Smooth muscle cell (in vitro differentiated cells): ENCODE data around the gene GABARAPL1. TPM values are rescaled to one million over a fixed set of nuclear protein-coding genes. Genes with fewer than 3 reads are reported as not detected.

Source experiments
- DNase-seq: peaks from one replicate; lab custom pipeline; 2025; ENCODE audit not compliant: unreplicated experiment; lab: John Stamatoyannopoulos, UW
- H2AFZ ChIP-seq: fragments of 200-600 bp; sonication (generic); 2 replicates; pipeline ENCODE4 v1.6.0; 2016; ENCODE audit warnings: antibody characterized with exemption, low read depth, mild to moderate bottlenecking
- H3F3A ChIP-seq: fragments of 200-600 bp; sonication (generic); 2 replicates; pipeline ENCODE4 v1.6.0; 2017; ENCODE audit warnings: antibody characterized with exemption, low read depth
- H3K27ac ChIP-seq: fragments of 200-600 bp; sonication (generic); 2 replicates; pipeline ENCODE4 v1.5.1; 2016; ENCODE audit warnings: low read depth, mild to moderate bottlenecking
- H3K27me3 ChIP-seq: fragments of 200-600 bp; sonication (generic); 2 replicates; pipeline ENCODE4 v1.6.1; 2016; ENCODE audit warnings: low read depth, mild to moderate bottlenecking
- H3K36me3 ChIP-seq: fragments of 200-600 bp; sonication (generic); 2 replicates; pipeline ENCODE4 v1.5.1; 2016; ENCODE audit warnings: low read depth
- H3K4me1 ChIP-seq: fragments of 200-600 bp; sonication (generic); 2 replicates; pipeline ENCODE4 v1.5.1; 2016; ENCODE audit warnings: low read depth
- H3K4me2 ChIP-seq: fragments of 200-600 bp; sonication (generic); 2 replicates; pipeline ENCODE4 v1.6.0; 2016; ENCODE audit warnings: mild to moderate bottlenecking
- H3K4me3 ChIP-seq: fragments of 200-600 bp; sonication (generic); 2 replicates; pipeline ENCODE4 v1.5.1; 2016; ENCODE audit warnings: mild to moderate bottlenecking
- H3K79me2 ChIP-seq: fragments of 200-600 bp; sonication (generic); 2 replicates; pipeline ENCODE4 v1.6.0; 2016; ENCODE audit warnings: low read depth, mild to moderate bottlenecking
- H3K9ac ChIP-seq: fragments of 200-600 bp; sonication (generic); 2 replicates; pipeline ENCODE4 v1.6.0; 2016; ENCODE audit warnings: low read depth
- H3K9me3 ChIP-seq: fragments of 200-600 bp; sonication (generic); replicated peaks from 2 replicates; pipeline ENCODE4 v1.5.1; 2016; ENCODE audit warnings: low read depth
- H4K20me1 ChIP-seq: fragments of 200-600 bp; sonication (generic); 2 replicates; pipeline ENCODE4 v1.6.0; 2016; ENCODE audit warnings: low read depth
- WGBS: methylation state at CpG from one replicate; pipeline ENCODE4 v1.1.7; 2016; ENCODE audit warnings: low lambda C conversion rate; 5-methylcytosine and 5-hydroxymethylcytosine counted together
- polyA plus RNA-seq: library from polyadenylated mRNA; unstranded; fragments of >200 nt; fragmentation: Nextera tagmentation; extraction: Ambion mirVana; gene quantifications from 2 replicates; pipeline ENCODE4 v1.2.1, GENCODE V29; 2016
- total RNA-seq: library from RNA; depleted of rRNA; stranded (reverse); fragments of >200 nt; gene quantifications from 2 replicates; pipeline ENCODE4 v1.2.3, GENCODE V29; 2014
- TF ChIP-seq, protein P1 (sequence below): fragments of 200-600 bp; sonication (generic); IDR thresholded peaks from 2 replicates; pipeline ENCODE4 v1.5.1; 2017; ENCODE audit warnings: borderline replicate concordance, mild to moderate bottlenecking, antibody characterized with exemption; ENCODE audit not compliant: insufficient read depth, poor library complexity, severe bottlenecking

GABARAPL1 gene
- total and polyA plus RNA-seq, 2 experiments from 2014 or later: 83.4 to 90.0 TPM

DNA sequence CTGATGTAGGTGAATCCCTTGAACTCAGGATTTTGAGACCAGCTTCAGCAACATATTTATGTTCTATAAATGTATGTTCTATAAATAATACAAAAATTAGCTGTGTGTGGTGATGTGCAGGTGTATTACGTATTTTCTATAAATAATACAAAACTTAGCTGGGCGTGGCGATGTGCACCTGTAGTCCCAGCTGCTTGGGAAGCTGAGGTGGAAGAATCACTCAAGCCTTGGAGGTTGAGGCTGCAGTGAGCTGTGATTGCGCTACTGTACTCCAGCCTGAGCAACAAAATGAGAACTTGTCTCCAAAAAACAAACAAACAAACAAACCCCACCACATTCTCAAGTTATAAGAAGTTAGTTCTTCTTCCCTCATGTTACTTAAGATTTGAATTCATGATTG lies 39.5 kb downstream of the GABARAPL1 start:
- Histone ChIP-seq H3K4me3 (no peak overlapping the region), H4K20me1 (no peaks in the 10 kb centered on the region), H3K36me3 (no peaks in the 10 kb centered on the region), H3K4me2 (no peak overlapping the region), H3K79me2 (no peaks in the 10 kb centered on the region), H3K9me3 (no peaks in the 10 kb centered on the region), H3F3A (no peaks in the 10 kb centered on the region), H3K27me3 (no peaks in the 10 kb centered on the region), H3K4me1 (no peaks in the 10 kb centered on the region), H3K27ac (no peak overlapping the region), H2AFZ (no peak overlapping the region), H3K9ac (no peak overlapping the region)
- no peak for DNase-seq
- WGBS: 96% methylated on average over 4 of the region's 4 CpGs
- TF ChIP-seq, protein P1, sequence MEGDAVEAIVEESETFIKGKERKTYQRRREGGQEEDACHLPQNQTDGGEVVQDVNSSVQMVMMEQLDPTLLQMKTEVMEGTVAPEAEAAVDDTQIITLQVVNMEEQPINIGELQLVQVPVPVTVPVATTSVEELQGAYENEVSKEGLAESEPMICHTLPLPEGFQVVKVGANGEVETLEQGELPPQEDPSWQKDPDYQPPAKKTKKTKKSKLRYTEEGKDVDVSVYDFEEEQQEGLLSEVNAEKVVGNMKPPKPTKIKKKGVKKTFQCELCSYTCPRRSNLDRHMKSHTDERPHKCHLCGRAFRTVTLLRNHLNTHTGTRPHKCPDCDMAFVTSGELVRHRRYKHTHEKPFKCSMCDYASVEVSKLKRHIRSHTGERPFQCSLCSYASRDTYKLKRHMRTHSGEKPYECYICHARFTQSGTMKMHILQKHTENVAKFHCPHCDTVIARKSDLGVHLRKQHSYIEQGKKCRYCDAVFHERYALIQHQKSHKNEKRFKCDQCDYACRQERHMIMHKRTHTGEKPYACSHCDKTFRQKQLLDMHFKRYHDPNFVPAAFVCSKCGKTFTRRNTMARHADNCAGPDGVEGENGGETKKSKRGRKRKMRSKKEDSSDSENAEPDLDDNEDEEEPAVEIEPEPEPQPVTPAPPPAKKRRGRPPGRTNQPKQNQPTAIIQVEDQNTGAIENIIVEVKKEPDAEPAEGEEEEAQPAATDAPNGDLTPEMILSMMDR: no peak

DNA sequence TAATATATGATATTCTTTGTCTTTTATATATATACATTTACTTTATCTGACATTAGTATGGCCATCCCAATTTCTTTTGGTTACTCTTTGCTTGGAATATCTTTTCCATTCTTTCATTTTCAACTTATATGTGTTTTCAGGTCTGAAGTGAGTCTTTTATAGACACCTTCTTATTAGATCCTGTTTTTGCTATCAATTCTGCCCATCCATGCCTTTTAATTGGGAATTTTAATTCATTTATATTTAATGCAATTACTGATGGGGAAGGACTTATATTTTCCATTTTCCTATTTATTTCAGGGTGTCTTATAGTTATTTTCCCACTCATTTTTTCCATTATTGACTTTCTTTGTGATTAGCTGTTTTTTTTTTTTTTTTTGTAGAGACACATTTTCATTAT lies 43.4 kb downstream of the GABARAPL1 start:
- H3K9me3 ChIP-seq: no peaks in the 10 kb centered on the region
- no peak overlapping the region for H3K4me3 ChIP-seq
- no peak for DNase-seq
- H3K4me1 ChIP-seq: no peaks in the 10 kb centered on the region
- H3K27ac ChIP-seq: no peak overlapping the region
- no peak overlapping the region for H2AFZ ChIP-seq
- H3K4me2 ChIP-seq: no peak overlapping the region
- H3K27me3 ChIP-seq: no peaks in the 10 kb centered on the region
- no peaks in the 10 kb centered on the region for H3K79me2 ChIP-seq
- no peaks in the 10 kb centered on the region for H3K36me3 ChIP-seq
- TF ChIP-seq, protein P1: no peak
- H3K9ac ChIP-seq: no peak overlapping the region
- H4K20me1 ChIP-seq: no peaks in the 10 kb centered on the region
- H3F3A ChIP-seq: no peaks in the 10 kb centered on the region

DNA sequence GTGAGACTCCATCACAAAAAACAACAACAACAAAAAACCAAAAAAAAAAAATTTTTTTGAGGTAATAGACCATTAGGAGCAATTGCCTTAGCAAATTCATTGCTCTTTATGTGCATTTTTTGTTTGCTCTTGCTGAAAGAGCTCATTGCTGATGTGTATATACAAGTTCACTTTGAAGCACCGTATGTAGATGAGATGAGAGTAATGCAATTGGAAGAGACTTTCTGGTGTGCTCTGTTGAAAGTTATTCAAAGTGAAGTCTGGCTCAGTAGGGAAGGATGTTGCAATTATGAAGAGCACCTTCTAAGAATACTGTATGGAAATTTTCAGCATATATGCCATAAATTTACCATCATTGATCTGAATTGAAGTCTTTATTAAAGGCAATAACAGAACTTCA lies 48.2 kb downstream of the GABARAPL1 start:
- Histone ChIP-seq H3K27ac (no peak overlapping the region), H3K79me2 (no peaks in the 10 kb centered on the region), H3K4me1 (no peaks in the 10 kb centered on the region), H3K4me3 (no peak overlapping the region), H3K4me2 (no peak overlapping the region), H3K9me3 (no peaks in the 10 kb centered on the region), H3K36me3 (no peaks in the 10 kb centered on the region), H2AFZ (no peak overlapping the region), H3K27me3 (no peaks in the 10 kb centered on the region), H3K9ac (no peak overlapping the region), H3F3A (no peaks in the 10 kb centered on the region), H4K20me1 (no peaks in the 10 kb centered on the region)
- no peak for DNase-seq
- WGBS: 0% methylated on average over 1 of the region's 1 CpG
- TF ChIP-seq, protein P1: no peak

DNA sequence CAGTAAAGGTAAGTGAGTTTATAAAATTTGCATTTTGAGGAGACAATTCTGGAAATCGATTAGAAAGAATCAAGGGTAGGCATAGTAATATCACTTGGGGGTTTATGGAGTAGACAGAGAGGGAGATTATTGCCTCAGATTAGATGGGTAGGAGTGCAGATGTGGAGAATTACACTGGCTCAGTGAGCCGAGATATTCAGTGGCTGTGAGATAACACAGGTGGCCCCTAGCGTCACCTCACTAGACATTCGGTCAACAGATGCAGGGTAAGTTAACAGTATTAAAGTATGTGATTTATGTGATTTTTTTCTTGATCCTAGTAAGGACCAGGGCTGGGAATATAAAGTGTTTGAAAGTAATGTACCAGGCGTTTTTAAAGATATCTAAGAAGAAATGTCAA lies 55.4 kb downstream of the GABARAPL1 start:
- TF ChIP-seq, protein P1: no peak
- Histone ChIP-seq H3K79me2 (no peaks in the 10 kb centered on the region), H3K4me1 (no peaks in the 10 kb centered on the region), H3F3A (no peaks in the 10 kb centered on the region), H3K36me3 (no peaks in the 10 kb centered on the region), H3K9ac (no peak overlapping the region), H4K20me1 (no peaks in the 10 kb centered on the region), H3K27me3 (no peaks in the 10 kb centered on the region), H3K9me3 (no peaks in the 10 kb centered on the region), H3K4me3 (no peak overlapping the region), H3K4me2 (no peak overlapping the region), H2AFZ (no peak overlapping the region), H3K27ac (no peak overlapping the region)
- DNase-seq: no peak
- WGBS: 68% methylated on average over 5 of the region's 5 CpGs
